Vagina (tissue), 2 donors: Measurements from ENCODE around the gene LRRFIP1. TPM values are rescaled to one million over a fixed set of nuclear protein-coding genes. Genes with fewer than 3 reads are reported as not detected.

Experiments
- DNase-seq, 2 donors: peaks; one replicate each; pipeline ENCODE4 v3.0.0-alpha.2; 2017; ENCODE audit errors: extremely low spot score in 2 of 2
- H3K27ac ChIP-seq: fragments of 200-600 bp; sonication (generic); one replicate; pipeline ENCODE4 v1.5.1; 2019
- H3K27me3 ChIP-seq: fragments of 200-600 bp; sonication (generic); one replicate; pipeline ENCODE4 v1.5.1; 2019
- H3K36me3 ChIP-seq, 2 donors: fragments of 200-600 bp; sonication (generic); one replicate each; pipeline ENCODE4 v1.5.1; 2017 to 2019
- H3K4me1 ChIP-seq: fragments of 200-600 bp; sonication (generic); one replicate; pipeline ENCODE4 v1.5.1; 2019
- H3K4me3 ChIP-seq, 2 donors: fragments of 200-600 bp; sonication (generic); 1 replicate in 1 of 2; 2 replicates in 1 of 2; pipeline ENCODE4 v1.5.1; 2016 to 2019
- H3K9me3 ChIP-seq: fragments of 200-600 bp; sonication (generic); one replicate; pipeline ENCODE4 v1.5.1; 2019
- POLR2A ChIP-seq, 2 donors: fragments of 450-650 bp; IDR thresholded peaks; one replicate each; pipeline ENCODE4 v1.6.1; 2017; ENCODE audit warnings: antibody characterized with exemption in 2 of 2, mild to moderate bottlenecking in 2 of 2, moderate library complexity in 2 of 2
- POLR2AphosphoS5 ChIP-seq, 2 donors: sonication (generic); formaldehyde crosslinking; IDR thresholded peaks; one replicate each; pipeline ENCODE4 v1.9.0; 2017; ENCODE audit warnings: antibody characterized with exemption in 2 of 2, mild to moderate bottlenecking in 2 of 2, low read depth in 1 of 2; ENCODE audit not compliant: insufficient read depth in 1 of 2
- intact Hi-C: fragments of 100-400 bp; cut with DNase I; formaldehyde crosslinking; loops from one replicate; pipeline ENCODE4 v1.15.1; 2023
- total RNA-seq: library from RNA; depleted of rRNA; stranded (reverse); fragments of >200 nt; gene quantifications from one replicate; pipeline ENCODE4 v1.2.3, GENCODE V29; 2016
- TF ChIP-seq, protein P1 (sequence below), 3 experiments: fragments of 450-650 bp in 2 of 3; fragments of 200-600 bp in 1 of 3; sonication (generic) in 1 of 3; IDR thresholded peaks; one replicate each; pipeline ENCODE4 v1.5.1; 2017 to 2019; ENCODE audit warnings: antibody characterized with exemption in 3 of 3, mild to moderate bottlenecking in 2 of 3, moderate library complexity in 2 of 3

LRRFIP1 gene
- total RNA-seq, 1 donor from 2014 or later: 132 TPM

DNA sequence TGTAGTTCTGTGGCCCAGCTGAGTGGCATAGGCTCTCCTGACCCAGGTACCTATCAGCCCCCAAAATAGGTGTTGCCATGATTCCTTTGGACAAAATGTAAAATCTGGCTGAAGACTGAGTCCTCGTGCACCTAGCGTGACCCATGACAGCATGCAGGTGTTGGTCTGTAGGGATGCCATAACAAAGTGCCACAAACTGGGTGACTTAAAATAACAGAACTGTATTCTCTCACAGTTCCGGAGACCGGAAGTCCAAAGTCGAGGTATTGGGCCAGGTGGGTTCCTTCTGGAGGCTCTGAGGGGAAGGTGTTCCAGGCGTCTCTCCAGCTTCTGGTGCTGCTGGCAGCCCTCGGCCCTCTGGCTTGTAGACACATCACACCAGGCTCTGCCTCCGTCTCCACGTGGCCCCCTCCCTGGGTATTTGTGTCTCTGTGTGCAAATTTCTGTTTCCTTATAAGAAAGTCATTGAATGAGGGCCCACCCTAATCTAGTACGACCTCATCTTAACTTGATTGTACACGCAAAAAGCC lies 34.5 kb downstream of the LRRFIP1 start:
- no peak for TF ChIP-seq POLR2A (IDR thresholded peaks at IDR 0.05)
- TF ChIP-seq, protein P1, sequence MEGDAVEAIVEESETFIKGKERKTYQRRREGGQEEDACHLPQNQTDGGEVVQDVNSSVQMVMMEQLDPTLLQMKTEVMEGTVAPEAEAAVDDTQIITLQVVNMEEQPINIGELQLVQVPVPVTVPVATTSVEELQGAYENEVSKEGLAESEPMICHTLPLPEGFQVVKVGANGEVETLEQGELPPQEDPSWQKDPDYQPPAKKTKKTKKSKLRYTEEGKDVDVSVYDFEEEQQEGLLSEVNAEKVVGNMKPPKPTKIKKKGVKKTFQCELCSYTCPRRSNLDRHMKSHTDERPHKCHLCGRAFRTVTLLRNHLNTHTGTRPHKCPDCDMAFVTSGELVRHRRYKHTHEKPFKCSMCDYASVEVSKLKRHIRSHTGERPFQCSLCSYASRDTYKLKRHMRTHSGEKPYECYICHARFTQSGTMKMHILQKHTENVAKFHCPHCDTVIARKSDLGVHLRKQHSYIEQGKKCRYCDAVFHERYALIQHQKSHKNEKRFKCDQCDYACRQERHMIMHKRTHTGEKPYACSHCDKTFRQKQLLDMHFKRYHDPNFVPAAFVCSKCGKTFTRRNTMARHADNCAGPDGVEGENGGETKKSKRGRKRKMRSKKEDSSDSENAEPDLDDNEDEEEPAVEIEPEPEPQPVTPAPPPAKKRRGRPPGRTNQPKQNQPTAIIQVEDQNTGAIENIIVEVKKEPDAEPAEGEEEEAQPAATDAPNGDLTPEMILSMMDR (IDR thresholded peaks at IDR 0.05): no peak
- TF ChIP-seq POLR2AphosphoS5 (IDR thresholded peaks at IDR 0.05; ENCODE audit: insufficient read depth in 1 of 2, low read depth in 1 of 2): no peak
- no peaks in the 10 kb centered on the region for H3K27me3 ChIP-seq
- peak overlapping the region; percentile 54 for H3K27ac ChIP-seq
- no peak overlapping the region for H3K4me3 ChIP-seq
- DNase-seq: no peak
- no peaks in the 10 kb centered on the region for H3K36me3 ChIP-seq
- intact Hi-C loops: loop anchor here (5.0 kb wide), 1 partner anchor 35 kb away; the partner anchor contains the start of gene LRRFIP1
- H3K4me1 ChIP-seq: peaks cover 17% of the 10 kb centered on the region
- no peaks in the 10 kb centered on the region for H3K9me3 ChIP-seq

DNA sequence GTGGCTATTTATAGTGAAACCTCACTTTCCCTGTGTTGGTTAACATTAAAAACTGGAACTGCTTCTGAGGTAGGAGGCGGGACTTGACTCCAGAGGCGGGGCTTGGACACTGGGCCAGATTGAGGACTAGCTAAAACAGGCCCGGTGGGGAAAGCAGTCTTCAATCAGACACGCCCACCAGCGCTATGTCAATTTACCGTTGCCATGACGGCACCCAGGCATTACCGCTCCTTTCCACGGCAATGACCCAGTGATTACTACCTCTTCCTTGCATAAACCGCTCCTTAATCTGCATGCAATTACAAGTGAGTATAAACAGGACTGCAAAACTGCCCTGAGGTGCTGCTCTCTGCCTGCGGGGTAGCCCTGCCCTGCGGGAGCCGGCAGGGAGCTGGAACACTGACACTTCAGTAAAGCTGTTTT lies 35.3 kb downstream of the LRRFIP1 start:
- intact Hi-C loops: loop anchor here (5.0 kb wide), 1 partner anchor 35 kb away; the partner anchor contains the start of gene LRRFIP1
- Histone ChIP-seq H3K4me3 (no peak overlapping the region), H3K36me3 (no peaks in the 10 kb centered on the region), H3K9me3 (no peaks in the 10 kb centered on the region), H3K27ac (peak overlapping the region; percentile 54), H3K4me1 (peaks cover 17% of the 10 kb centered on the region), H3K27me3 (no peaks in the 10 kb centered on the region)
- peak in 1 of 2 donors; percentile 98 for DNase-seq
- TF ChIP-seq, protein P1 (IDR thresholded peaks at IDR 0.05): no peak
- TF ChIP-seq POLR2A (IDR thresholded peaks at IDR 0.05): no peak
- TF ChIP-seq POLR2AphosphoS5 (IDR thresholded peaks at IDR 0.05; ENCODE audit: insufficient read depth in 1 of 2, low read depth in 1 of 2): peak; percentile 79 to 86

DNA sequence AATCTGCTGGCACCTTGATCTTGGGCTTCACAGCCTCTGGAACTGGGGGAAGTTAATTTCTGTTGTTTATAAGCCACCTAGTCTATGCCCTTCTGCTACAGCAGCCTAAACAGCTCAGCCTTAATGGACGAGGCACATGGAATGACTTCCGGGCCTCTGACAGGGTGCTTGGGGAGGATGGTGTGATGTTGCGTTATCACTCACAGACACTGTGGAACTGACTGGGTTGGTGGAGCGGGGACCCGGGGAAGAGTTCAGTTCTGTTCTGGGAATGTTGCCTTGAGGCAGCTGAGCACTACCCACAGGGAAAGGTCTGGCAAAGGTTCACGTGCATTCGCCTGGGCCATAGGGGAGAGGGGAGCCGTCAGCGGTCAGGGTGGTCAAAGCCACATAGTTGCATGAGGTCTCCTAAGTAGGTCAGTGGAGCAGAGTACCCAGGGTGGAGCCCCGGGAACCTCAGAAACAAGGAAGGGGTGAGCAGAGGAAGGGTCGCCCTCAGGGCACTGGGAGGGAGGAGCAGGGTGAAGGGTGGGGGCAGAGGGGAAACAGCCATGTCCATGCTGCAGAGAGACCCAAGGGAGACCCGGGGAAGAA lies 36.2 kb downstream of the LRRFIP1 start:
- peaks cover 17% of the 10 kb centered on the region for H3K4me1 ChIP-seq
- H3K36me3 ChIP-seq: no peaks in the 10 kb centered on the region
- intact Hi-C loops: loop anchor here (5.0 kb wide), 1 partner anchor 36 kb away; the partner anchor contains the start of gene LRRFIP1

DNA sequence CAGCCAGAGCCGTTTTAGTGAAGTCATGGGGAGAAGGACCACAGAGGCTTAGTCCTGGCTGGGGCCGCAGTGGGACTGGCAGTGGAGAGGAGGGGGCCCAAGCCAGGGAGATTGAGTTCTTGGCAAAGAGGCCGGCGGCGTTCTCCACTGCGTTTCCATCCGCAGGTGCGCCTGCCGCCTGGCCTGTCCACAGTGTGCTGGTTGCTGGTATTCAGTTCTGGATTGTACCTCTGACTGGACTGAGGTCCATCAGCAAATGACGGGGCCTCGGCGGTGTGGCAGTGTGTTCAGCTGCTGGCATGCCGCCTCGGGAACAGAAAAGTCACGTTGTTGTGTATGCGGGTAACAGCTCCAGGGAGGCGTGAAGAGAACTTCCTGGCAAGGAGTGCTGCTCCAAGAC lies 36.8 kb downstream of the LRRFIP1 start:
- peaks cover 20% of the 10 kb centered on the region for H3K4me1 ChIP-seq
- no peaks in the 10 kb centered on the region for H3K27me3 ChIP-seq
- H3K27ac ChIP-seq: peak overlapping the region; percentile 54
- intact Hi-C loops: loop anchor here (5.0 kb wide), 1 partner anchor 37 kb away; the partner anchor contains the start of gene LRRFIP1
- no peak overlapping the region for H3K4me3 ChIP-seq
- TF ChIP-seq POLR2A (IDR thresholded peaks at IDR 0.05) (no peak), POLR2AphosphoS5 (IDR thresholded peaks at IDR 0.05; ENCODE audit: insufficient read depth in 1 of 2, low read depth in 1 of 2) (no peak)
- TF ChIP-seq, protein P1 (IDR thresholded peaks at IDR 0.05): no peak
- H3K36me3 ChIP-seq: no peaks in the 10 kb centered on the region
- DNase-seq: no peak
- no peaks in the 10 kb centered on the region for H3K9me3 ChIP-seq

More for the DNA sequence above, 36.2 kb downstream of the LRRFIP1 start:
- Histone ChIP-seq H3K9me3 (no peaks in the 10 kb centered on the region), H3K27ac (peak overlapping the region; percentile 54), H3K27me3 (no peaks in the 10 kb centered on the region), H3K4me3 (no peak overlapping the region)
- TF ChIP-seq POLR2AphosphoS5 (IDR thresholded peaks at IDR 0.05; ENCODE audit: insufficient read depth in 1 of 2, low read depth in 1 of 2) (no peak), POLR2A (IDR thresholded peaks at IDR 0.05) (no peak)
- TF ChIP-seq, protein P1 (IDR thresholded peaks at IDR 0.05): no peak
- DNase-seq: no peak

DNA sequence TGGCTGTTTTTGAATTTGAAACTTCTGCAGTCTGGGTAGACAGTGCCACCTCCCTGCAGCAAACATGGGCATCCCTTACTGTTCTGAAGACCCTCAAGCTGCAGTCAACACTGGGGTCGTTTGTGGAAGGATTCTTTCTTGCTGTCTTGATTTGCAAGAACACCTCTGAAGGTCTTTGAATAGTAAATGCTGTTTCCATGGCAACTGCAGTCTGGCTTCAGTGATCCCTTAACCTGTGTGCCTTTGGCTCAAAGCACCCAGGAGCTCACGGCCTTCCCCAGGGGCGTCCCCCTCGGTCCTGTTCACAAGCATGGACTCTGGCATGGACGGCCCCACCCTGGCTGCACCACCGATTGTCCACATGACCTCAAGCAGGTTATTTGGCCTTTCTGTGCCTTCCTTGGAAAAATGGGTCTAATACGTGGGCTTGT lies 38.3 kb downstream of the LRRFIP1 start:
- Histone ChIP-seq H3K4me1 (peaks cover 30% of the 10 kb centered on the region), H3K27me3 (no peaks in the 10 kb centered on the region), H3K4me3 (no peak overlapping the region), H3K27ac (no peak overlapping the region), H3K36me3 (no peaks in the 10 kb centered on the region), H3K9me3 (no peaks in the 10 kb centered on the region)
- DNase-seq: no peak
- intact Hi-C loops: no loop called here
- TF ChIP-seq, protein P1 (IDR thresholded peaks at IDR 0.05): no peak
- no peak for TF ChIP-seq POLR2AphosphoS5 (IDR thresholded peaks at IDR 0.05; ENCODE audit: insufficient read depth in 1 of 2, low read depth in 1 of 2)
- no peak for TF ChIP-seq POLR2A (IDR thresholded peaks at IDR 0.05)
